Mucosa of rectum (tissue), 2 donors: Measurements from ENCODE around the gene USP13.

Experiments
- H3K27ac ChIP-seq, 2 donors: one replicate each; pipeline ENCODE4 v1.7.0; 2013; ENCODE audit warnings: inconsistent platforms in 2 of 2, low read depth in 2 of 2, low read length in 2 of 2
- H3K27me3 ChIP-seq, 2 donors: one replicate each; pipeline ENCODE4 v1.7.0; 2013; ENCODE audit warnings: low read length in 2 of 2; ENCODE audit not compliant: control insufficient read depth in 2 of 2, insufficient read depth in 2 of 2
- H3K36me3 ChIP-seq, 2 donors: one replicate each; pipeline ENCODE4 v1.7.0; 2013; ENCODE audit warnings: low read length in 2 of 2; ENCODE audit not compliant: control insufficient read depth in 2 of 2, insufficient read depth in 2 of 2
- H3K4me1 ChIP-seq, 2 donors: one replicate each; pipeline ENCODE4 v1.7.0; 2013; ENCODE audit warnings: low read length in 2 of 2, mild to moderate bottlenecking in 1 of 2; ENCODE audit not compliant: control insufficient read depth in 2 of 2, insufficient read depth in 2 of 2
- H3K4me3 ChIP-seq, 2 donors: one replicate each; pipeline ENCODE4 v1.7.0; 2013; ENCODE audit warnings: low read length in 2 of 2
- H3K9ac ChIP-seq, 2 donors: one replicate each; pipeline ENCODE4 v1.7.0; 2013; ENCODE audit warnings: low read length in 2 of 2, low read depth in 1 of 2, mild to moderate bottlenecking in 1 of 2
- H3K9me3 ChIP-seq, 2 donors: one replicate each; pipeline ENCODE4 v1.7.0; 2013; ENCODE audit warnings: low read length in 2 of 2; ENCODE audit not compliant: control insufficient read depth in 2 of 2
- donor health status: healthy.
- donor health status: Normal muscosa, but diverticular disease.

The USP13 gene

DNA sequence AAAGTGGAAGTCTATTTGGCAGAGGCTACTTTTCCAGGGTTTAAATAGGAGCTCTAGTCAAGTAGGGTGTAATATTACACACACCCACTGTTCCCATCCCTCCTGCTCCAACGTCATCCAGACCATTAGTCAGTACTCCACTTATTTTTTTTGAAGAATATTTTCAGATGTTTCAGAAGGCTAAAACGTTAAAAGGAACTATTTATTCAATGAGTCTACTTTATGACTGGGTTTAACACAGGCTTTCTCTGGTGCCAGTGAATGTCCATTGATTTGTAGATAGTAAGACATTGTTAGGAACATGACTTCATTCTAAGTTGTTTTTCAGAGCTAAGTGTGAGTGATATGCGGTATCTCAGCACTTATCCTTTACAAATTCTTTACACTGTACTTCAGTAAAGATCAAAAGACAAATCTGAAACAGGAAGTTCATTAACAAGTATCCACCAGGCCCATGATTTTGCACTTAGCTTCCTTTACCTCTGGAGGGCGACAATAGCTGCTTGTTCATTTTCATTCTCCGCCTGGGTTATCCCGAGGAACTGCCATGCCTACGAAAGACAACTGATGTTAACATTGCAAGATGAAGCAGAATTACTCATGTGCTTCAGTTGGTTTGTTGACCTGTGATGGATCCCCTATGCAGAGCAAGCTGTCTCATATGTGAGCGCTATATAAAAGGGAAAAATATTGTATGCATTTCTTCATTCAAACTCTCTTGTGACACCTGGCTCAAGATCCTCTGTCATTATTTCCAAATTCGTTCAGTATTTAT is 158.7 kb downstream of the USP13 start:
- Histone ChIP-seq H3K36me3 (no peaks in the 10 kb centered on the region), H3K4me1 (no peaks in the 10 kb centered on the region), H3K27me3 (no peaks in the 10 kb centered on the region), H3K9me3 (no peaks in the 10 kb centered on the region), H3K4me3 (no peak overlapping the region), H3K27ac (no peak overlapping the region), H3K9ac (no peak overlapping the region)

DNA sequence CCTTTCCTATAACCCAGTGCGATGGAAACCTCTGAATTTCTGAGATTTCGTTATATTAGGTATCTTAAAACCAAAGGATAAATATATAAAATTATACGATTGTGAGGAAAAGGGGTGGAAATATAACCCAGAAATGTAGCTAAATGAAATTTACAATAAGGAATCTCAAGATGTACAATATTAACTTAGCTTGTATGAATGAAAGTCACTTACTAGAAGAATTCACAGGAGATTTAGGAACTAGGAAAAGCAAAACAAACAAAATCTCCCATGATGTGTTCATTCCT is 159.2 kb downstream of the USP13 start:
- no peaks in the 10 kb centered on the region for H3K27me3 ChIP-seq
- H3K9ac ChIP-seq, result no peak overlapping the region
- H3K4me3 ChIP-seq, result no peak overlapping the region
- H3K27ac ChIP-seq, result no peak overlapping the region
- no peaks in the 10 kb centered on the region for H3K9me3 ChIP-seq
- H3K36me3 ChIP-seq, result no peaks in the 10 kb centered on the region
- H3K4me1 ChIP-seq, result no peaks in the 10 kb centered on the region

DNA sequence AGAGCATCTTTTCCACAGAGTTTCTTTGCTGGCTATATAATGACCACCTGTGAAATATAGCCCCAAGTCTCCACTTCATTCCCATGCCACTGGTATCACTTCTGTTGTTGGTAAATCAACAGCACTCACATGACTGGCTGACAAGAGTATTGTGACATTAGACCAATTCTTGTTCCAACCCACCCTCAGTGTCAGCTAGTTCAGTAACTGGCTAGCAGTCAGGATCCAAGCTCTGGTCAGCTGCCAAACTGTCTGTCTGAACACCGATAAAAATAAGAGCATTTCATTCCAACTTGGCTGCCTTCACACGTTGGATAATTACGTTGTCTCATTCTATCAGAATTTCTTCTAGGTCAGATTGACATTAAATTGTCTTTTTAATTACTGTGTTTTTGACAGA is 166.5 kb downstream of the USP13 start:
- Histone ChIP-seq H3K36me3 (no peaks in the 10 kb centered on the region), H3K27me3 (no peaks in the 10 kb centered on the region), H3K4me3 (no peak overlapping the region), H3K4me1 (no peaks in the 10 kb centered on the region), H3K9me3 (no peaks in the 10 kb centered on the region), H3K27ac (no peak overlapping the region), H3K9ac (no peak overlapping the region)

DNA sequence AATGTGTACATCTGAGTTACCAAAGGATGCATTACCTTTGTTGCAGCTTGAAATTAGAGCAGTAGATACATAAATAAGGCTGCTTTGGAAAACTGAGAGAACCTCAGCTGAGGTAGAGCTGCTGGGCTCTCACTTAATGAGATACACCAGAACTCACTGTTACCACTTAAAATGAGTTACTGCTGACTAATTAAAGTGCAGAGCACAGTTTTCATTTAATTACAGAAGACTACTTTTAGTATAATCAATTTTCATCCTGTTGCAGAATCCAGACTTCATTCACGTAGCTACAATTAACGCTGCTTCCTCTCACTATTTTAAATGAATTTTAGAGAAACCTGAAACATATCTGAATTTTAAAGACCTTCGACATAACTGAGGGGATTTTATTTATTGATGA is 169.5 kb downstream of the USP13 start:
- Histone ChIP-seq H3K9ac (no peak overlapping the region), H3K27me3 (no peaks in the 10 kb centered on the region), H3K4me3 (no peak overlapping the region), H3K36me3 (no peaks in the 10 kb centered on the region), H3K9me3 (no peaks in the 10 kb centered on the region), H3K4me1 (no peaks in the 10 kb centered on the region), H3K27ac (no peak overlapping the region)

DNA sequence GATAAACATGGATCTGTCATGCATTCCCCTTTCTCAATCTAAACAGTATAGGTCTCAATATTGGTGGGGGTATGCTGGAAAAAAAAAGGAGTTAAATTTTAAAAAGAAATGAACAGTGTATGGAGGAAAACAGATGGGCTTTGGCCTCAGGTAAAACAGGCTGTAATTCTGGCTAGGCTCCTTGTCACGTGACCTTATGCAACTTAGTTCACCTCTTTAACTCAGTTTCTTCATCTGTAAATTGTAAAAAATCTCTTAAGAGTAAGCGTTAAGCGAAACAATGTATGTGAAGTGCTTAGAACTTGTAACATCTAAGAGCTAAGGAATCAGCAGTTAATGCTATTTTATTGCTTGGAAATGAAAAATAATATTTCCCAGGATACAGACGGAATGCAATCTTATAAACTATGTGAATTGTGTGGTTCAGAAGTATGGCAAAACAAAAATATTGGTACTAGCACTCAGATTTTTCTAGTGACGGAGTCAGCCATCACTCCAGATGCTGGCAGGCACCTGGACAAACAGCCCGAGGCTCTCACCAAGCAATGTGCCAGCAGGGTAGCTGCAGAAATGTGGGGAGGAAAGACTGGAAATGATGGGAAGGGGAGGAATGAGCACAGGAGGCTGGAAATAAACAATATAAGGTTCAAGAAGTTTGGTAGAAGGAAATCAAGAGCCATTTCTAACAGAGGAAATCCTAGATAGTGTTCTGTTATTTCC is 172.8 kb downstream of the USP13 start:
- Histone ChIP-seq H3K27ac (no peak overlapping the region), H3K36me3 (no peaks in the 10 kb centered on the region), H3K9me3 (no peaks in the 10 kb centered on the region), H3K9ac (no peak overlapping the region), H3K27me3 (no peaks in the 10 kb centered on the region), H3K4me1 (no peaks in the 10 kb centered on the region), H3K4me3 (no peak overlapping the region)

DNA sequence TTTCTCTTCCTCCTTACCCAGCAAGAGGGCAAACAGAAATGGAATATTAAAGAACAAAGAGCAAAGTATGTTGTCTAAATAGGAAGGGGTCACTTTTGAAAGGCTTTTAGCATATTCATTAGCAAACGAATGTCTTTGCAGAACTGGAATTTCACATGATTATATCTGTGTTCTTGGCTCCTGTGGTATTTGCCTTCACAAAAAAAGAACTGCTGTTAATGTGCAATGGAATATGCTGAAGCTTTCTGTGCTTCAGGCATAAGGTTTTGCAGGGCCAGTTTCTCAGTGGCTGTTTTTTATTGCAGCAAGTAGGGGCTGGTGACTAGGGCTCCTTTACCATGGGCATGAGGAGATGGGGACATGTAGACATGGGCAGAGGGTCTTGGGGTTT is 173.4 kb downstream of the USP13 start:
- H3K4me3 ChIP-seq, result no peak overlapping the region
- H3K27me3 ChIP-seq, result no peaks in the 10 kb centered on the region
- no peak overlapping the region for H3K27ac ChIP-seq
- H3K9me3 ChIP-seq, result no peaks in the 10 kb centered on the region
- no peaks in the 10 kb centered on the region for H3K4me1 ChIP-seq
- no peaks in the 10 kb centered on the region for H3K36me3 ChIP-seq
- no peak overlapping the region for H3K9ac ChIP-seq

DNA sequence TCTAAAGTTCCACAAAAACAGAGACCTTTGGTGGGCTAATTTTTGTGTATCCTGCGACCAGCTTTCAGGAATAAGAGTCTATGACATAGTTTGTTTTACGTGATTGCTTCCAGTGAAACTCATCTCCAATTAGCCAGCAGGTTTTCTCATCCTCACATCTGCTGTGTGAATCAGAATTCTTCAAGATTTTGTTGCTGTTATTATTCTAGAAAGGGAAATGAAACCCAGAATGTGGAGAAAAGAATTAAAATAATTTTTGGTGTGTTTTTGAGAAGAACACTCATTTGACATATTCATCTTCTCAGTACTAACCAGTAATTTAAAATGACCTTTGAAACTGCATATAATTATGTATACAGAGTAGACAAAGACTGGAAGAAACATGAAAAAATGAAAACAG is 175.9 kb downstream of the USP13 start:
- Histone ChIP-seq H3K9ac (no peak overlapping the region), H3K9me3 (no peaks in the 10 kb centered on the region), H3K36me3 (no peaks in the 10 kb centered on the region), H3K4me3 (no peak overlapping the region), H3K4me1 (no peaks in the 10 kb centered on the region), H3K27me3 (peaks cover 0 to 3% of the 10 kb centered on the region in 2 donors), H3K27ac (no peak overlapping the region)

DNA sequence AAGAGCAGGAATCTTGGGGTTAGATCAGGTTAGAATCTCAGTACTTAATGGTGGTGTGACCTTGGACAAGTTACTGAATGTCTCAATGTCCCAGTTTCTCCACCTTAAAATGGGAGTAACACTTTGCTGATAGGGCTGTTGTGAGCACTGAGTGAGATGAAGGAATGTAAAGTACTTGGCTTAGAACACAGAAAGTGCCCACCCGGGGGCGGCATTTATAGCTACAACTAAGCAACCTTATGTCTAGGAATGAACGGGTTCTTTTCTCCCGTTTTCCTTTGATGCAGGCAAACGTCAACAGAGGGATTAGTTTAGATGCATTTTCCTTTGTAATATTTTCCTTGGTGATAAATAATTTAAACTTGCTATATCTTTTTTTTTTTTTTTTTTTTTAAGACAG is 176.6 kb downstream of the USP13 start:
- Histone ChIP-seq H3K36me3 (no peaks in the 10 kb centered on the region), H3K27me3 (peaks cover 0 to 3% of the 10 kb centered on the region in 2 donors), H3K27ac (no peak overlapping the region), H3K9ac (no peak overlapping the region), H3K4me3 (no peak overlapping the region), H3K4me1 (no peaks in the 10 kb centered on the region), H3K9me3 (no peaks in the 10 kb centered on the region)

DNA sequence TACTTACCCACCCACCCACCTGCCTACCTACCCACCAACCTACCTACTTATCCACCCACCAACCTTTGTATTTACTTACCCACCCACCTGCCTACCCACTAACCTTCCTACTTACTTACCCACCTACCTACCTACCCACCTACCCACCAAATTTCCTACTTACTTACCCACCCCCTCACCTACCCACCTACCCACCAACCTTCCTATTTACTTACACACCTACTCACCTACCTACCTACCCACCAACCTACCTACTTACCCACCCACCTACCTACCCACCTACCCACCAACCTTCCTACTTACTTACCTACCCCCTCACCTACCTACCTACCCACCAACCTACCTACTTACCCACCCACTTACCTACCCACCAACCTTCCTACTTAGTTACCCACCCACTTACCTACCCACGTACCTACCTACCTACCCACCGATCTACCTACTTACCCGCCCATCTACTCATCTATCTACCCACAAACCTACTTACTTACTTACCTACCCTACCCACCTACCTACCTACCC is 179.6 kb downstream of the USP13 start:
- peaks cover 0 to 3% of the 10 kb centered on the region in 2 donors for H3K27me3 ChIP-seq
- no peak overlapping the region for H3K4me3 ChIP-seq
- no peaks in the 10 kb centered on the region for H3K36me3 ChIP-seq
- no peaks in the 10 kb centered on the region for H3K9me3 ChIP-seq
- no peak overlapping the region for H3K9ac ChIP-seq
- H3K27ac ChIP-seq, result no peak overlapping the region
- H3K4me1 ChIP-seq, result no peaks in the 10 kb centered on the region

DNA sequence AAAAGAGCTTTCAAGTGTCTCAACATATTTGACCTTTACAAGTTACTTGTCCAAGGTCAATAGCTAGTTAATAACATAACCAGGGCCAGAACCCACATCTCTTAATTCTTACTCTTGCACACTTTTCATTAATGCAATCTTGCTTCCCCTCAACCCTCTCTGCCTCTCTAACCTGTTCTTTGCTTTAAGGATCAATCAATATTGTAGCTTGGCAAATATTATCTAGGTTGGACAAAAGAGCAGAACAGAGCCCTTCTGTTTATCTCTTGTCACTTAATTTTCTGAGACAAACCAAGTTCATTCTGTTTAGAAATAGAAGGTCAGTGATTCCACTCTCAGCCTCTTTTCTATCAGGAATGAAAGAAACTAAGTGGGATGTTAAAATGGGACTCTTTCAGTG is 180.5 kb downstream of the USP13 start:
- H3K4me1 ChIP-seq, result no peaks in the 10 kb centered on the region
- H3K36me3 ChIP-seq, result no peaks in the 10 kb centered on the region
- no peak overlapping the region for H3K4me3 ChIP-seq
- H3K9me3 ChIP-seq, result no peaks in the 10 kb centered on the region
- no peak overlapping the region for H3K27ac ChIP-seq
- peaks cover 0 to 3% of the 10 kb centered on the region in 2 donors for H3K27me3 ChIP-seq
- H3K9ac ChIP-seq, result no peak overlapping the region
